Natural killer cell treated with Interleukin-12 subunit alpha and Interleukin-12 subunit beta and Interleukin-15 and Interleukin-18, amount 100 ng/mL, for 72 hours (primary cell): ENCODE data around the gene BZW1. TPM values are rescaled to one million over a fixed set of nuclear protein-coding genes. Genes with fewer than 3 reads are reported as not detected.

Source experiments
- ATAC-seq, 2 donors: fragments of 150-1000 bp; cut with Tn5 transposase in 1 of 2; sonication (Bioruptor Pico), chemical (Tn5 transposase) in 1 of 2; 2 replicates each; pipeline ENCODE4 v1.10.0; 2021
- DNase-seq: peaks from one replicate; pipeline ENCODE4 v3.0.0; 2022; ENCODE audit warnings: low spot score
- H3K27ac Mint-ChIP-seq, 2 donors: 1 replicate in 1 of 2; 2 replicates in 1 of 2; pipeline ENCODE4 v1.8.0; 2022; ENCODE audit warnings: mixed read lengths in 2 of 2, mild to moderate bottlenecking in 1 of 2, moderate library complexity in 1 of 2
- H3K27me3 Mint-ChIP-seq, 2 donors: 1 replicate in 1 of 2; 2 replicates in 1 of 2; pipeline ENCODE4 v1.8.0; 2022; ENCODE audit warnings: mixed read lengths in 2 of 2
- H3K36me3 Mint-ChIP-seq: one replicate; pipeline ENCODE4 v1.8.0; 2022; ENCODE audit warnings: mixed read lengths
- H3K4me1 Mint-ChIP-seq, 2 donors: 1 replicate in 1 of 2; 2 replicates in 1 of 2; pipeline ENCODE4 v1.8.0; 2022; ENCODE audit warnings: low read depth in 2 of 2, mixed read lengths in 2 of 2, mild to moderate bottlenecking in 1 of 2
- H3K4me3 Mint-ChIP-seq: one replicate; pipeline ENCODE4 v1.8.0; 2022; ENCODE audit warnings: mixed read lengths
- H3K9me3 Mint-ChIP-seq: 2 replicates; pipeline ENCODE4 v1.8.0; 2022; ENCODE audit warnings: mixed read lengths
- total RNA-seq, 2 donors: library from RNA; stranded (reverse); gene quantifications; one replicate each; pipeline ENCODE4 v1.2.3, GENCODE V29; 2022

The BZW1 gene
- 100 to 1,000 TPM; 327 to 422 TPM for total RNA-seq

- H3K27ac Mint-ChIP-seq = peak within 1 kb of the TSS; percentile 91 to 95
- no peaks in the 10 kb centered on the region for H3K9me3 Mint-ChIP-seq
- ATAC-seq (peak; percentile 91), DNase-seq (peak; percentile 97)
- peaks cover 38% of the 10 kb centered on the region for H3K36me3 Mint-ChIP-seq
- H3K4me3 Mint-ChIP-seq = peak within 1 kb of the TSS; percentile 96
- peaks cover 46 to 57% of the 10 kb centered on the region in 2 donors for H3K4me1 Mint-ChIP-seq
- no peaks in the 10 kb centered on the region for H3K27me3 Mint-ChIP-seq
These were observed at the start of gene BZW1 for GRCh38 chr2:200811333-200812121. Gene BZW1, plus strand, starts transcription at chr2:200811910. Its CDS starts 1,308 bp downstream, at chr2:200813218.

GRCh38 chr2:200762127-200762526 lies 49.6 kb upstream of the BZW1 start:
- ATAC-seq = no peak
- H3K36me3 Mint-ChIP-seq = no peaks in the 10 kb centered on the region
- H3K4me3 Mint-ChIP-seq = no peak overlapping the region
- H3K27ac Mint-ChIP-seq = no peak overlapping the region
- H3K4me1 Mint-ChIP-seq = peaks cover 3 to 12% of the 10 kb centered on the region in 2 donors
- peaks cover 18 to 22% of the 10 kb centered on the region in 2 donors for H3K27me3 Mint-ChIP-seq
- no peaks in the 10 kb centered on the region for H3K9me3 Mint-ChIP-seq
- DNase-seq = no peak

- DNase-seq = no peak
- Mint-ChIP-seq H3K9me3 (no peaks in the 10 kb centered on the region), H3K27me3 (peaks cover 15 to 20% of the 10 kb centered on the region in 2 donors), H3K4me1 (peaks cover 3 to 12% of the 10 kb centered on the region in 2 donors), H3K36me3 (no peaks in the 10 kb centered on the region), H3K27ac (no peak overlapping the region), H3K4me3 (no peak overlapping the region)
- ATAC-seq = no peak
These were observed 48.3 kb upstream of the BZW1 start for GRCh38 chr2:200763422-200763821.

GRCh38 chr2:200765139-200765951 lies 46.4 kb upstream of the BZW1 start:
- Mint-ChIP-seq H3K4me3 (peak overlapping the region; percentile 36), H3K9me3 (no peaks in the 10 kb centered on the region), H3K36me3 (no peaks in the 10 kb centered on the region), H3K27me3 (peaks cover 11 to 15% of the 10 kb centered on the region in 2 donors), H3K27ac (peak overlapping the region in 1 of 2 donors; percentile 19), H3K4me1 (peaks cover 3 to 12% of the 10 kb centered on the region in 2 donors)
- DNase-seq (no peak), ATAC-seq (peak; percentile 32 to 83)

GRCh38 chr2:200765995-200766660 lies 45.6 kb upstream of the BZW1 start:
- H3K4me3 Mint-ChIP-seq = no peak overlapping the region
- ATAC-seq (no peak), DNase-seq (no peak)
- H3K27ac Mint-ChIP-seq = peak overlapping the region in 1 of 2 donors; percentile 19
- H3K36me3 Mint-ChIP-seq = no peaks in the 10 kb centered on the region
- H3K9me3 Mint-ChIP-seq = no peaks in the 10 kb centered on the region
- H3K4me1 Mint-ChIP-seq = peaks cover 3 to 12% of the 10 kb centered on the region in 2 donors
- peaks cover 14 to 19% of the 10 kb centered on the region in 2 donors for H3K27me3 Mint-ChIP-seq

GRCh38 chr2:200767111-200767885 lies 44.4 kb upstream of the BZW1 start:
- peaks cover 11 to 13% of the 10 kb centered on the region in 2 donors for H3K27me3 Mint-ChIP-seq
- DNase-seq (no peak), ATAC-seq (no peak)
- peaks cover under 1% of the 10 kb centered on the region for H3K36me3 Mint-ChIP-seq
- H3K9me3 Mint-ChIP-seq = no peaks in the 10 kb centered on the region
- H3K27ac Mint-ChIP-seq = no peak overlapping the region
- peaks cover 3 to 12% of the 10 kb centered on the region in 2 donors for H3K4me1 Mint-ChIP-seq
- no peak overlapping the region for H3K4me3 Mint-ChIP-seq

- H3K4me3 Mint-ChIP-seq = no peak overlapping the region
- no peak overlapping the region for H3K27ac Mint-ChIP-seq
- no peak for ATAC-seq
- no peak for DNase-seq
- H3K4me1 Mint-ChIP-seq = peaks cover 0 to 5% of the 10 kb centered on the region in 2 donors
- peaks cover 4% of the 10 kb centered on the region for H3K9me3 Mint-ChIP-seq
- H3K36me3 Mint-ChIP-seq = peaks cover 10% of the 10 kb centered on the region
- peaks cover 12% of the 10 kb centered on the region in 2 donors for H3K27me3 Mint-ChIP-seq
These were observed 40.9 kb upstream of the BZW1 start for GRCh38 chr2:200770847-200771246.

- Mint-ChIP-seq H3K4me3 (no peak overlapping the region), H3K4me1 (no peaks in the 10 kb centered on the region), H3K9me3 (peaks cover 4% of the 10 kb centered on the region), H3K36me3 (peaks cover 10% of the 10 kb centered on the region), H3K27me3 (peaks cover 8 to 12% of the 10 kb centered on the region in 2 donors), H3K27ac (no peak overlapping the region)
- DNase-seq (no peak), ATAC-seq (no peak)
These were observed 39.1 kb upstream of the BZW1 start for GRCh38 chr2:200772620-200773019.

- Mint-ChIP-seq H3K27me3 (peaks cover 8 to 12% of the 10 kb centered on the region in 2 donors), H3K9me3 (peaks cover 4% of the 10 kb centered on the region), H3K4me3 (no peak overlapping the region), H3K4me1 (no peaks in the 10 kb centered on the region), H3K36me3 (peaks cover 10% of the 10 kb centered on the region), H3K27ac (no peak overlapping the region)
- DNase-seq (no peak), ATAC-seq (no peak)
These were observed 38.6 kb upstream of the BZW1 start for GRCh38 chr2:200773083-200773482.

- ATAC-seq (no peak), DNase-seq (no peak)
- Mint-ChIP-seq H3K36me3 (peaks cover 10% of the 10 kb centered on the region), H3K27me3 (peaks cover 8 to 12% of the 10 kb centered on the region in 2 donors), H3K27ac (no peak overlapping the region), H3K4me1 (no peaks in the 10 kb centered on the region), H3K4me3 (no peak overlapping the region), H3K9me3 (peaks cover 4% of the 10 kb centered on the region)
These were observed 36.8 kb upstream of the BZW1 start for GRCh38 chr2:200774920-200775319.

GRCh38 chr2:200777275-200777674 lies 34.4 kb upstream of the BZW1 start:
- peaks cover 4% of the 10 kb centered on the region for H3K9me3 Mint-ChIP-seq
- no peak for ATAC-seq
- H3K4me1 Mint-ChIP-seq = no peaks in the 10 kb centered on the region
- DNase-seq = no peak
- peaks cover 6 to 8% of the 10 kb centered on the region in 2 donors for H3K27me3 Mint-ChIP-seq
- H3K27ac Mint-ChIP-seq = no peak overlapping the region
- peaks cover 9% of the 10 kb centered on the region for H3K36me3 Mint-ChIP-seq
- H3K4me3 Mint-ChIP-seq = no peak overlapping the region

- no peak overlapping the region for H3K27ac Mint-ChIP-seq
- peaks cover 3% of the 10 kb centered on the region for H3K9me3 Mint-ChIP-seq
- DNase-seq = no peak
- H3K4me1 Mint-ChIP-seq = no peaks in the 10 kb centered on the region
- H3K4me3 Mint-ChIP-seq = no peak overlapping the region
- peaks cover 3 to 5% of the 10 kb centered on the region in 2 donors for H3K27me3 Mint-ChIP-seq
- peaks cover 2% of the 10 kb centered on the region for H3K36me3 Mint-ChIP-seq
- no peak for ATAC-seq
These were observed 33.7 kb upstream of the BZW1 start for GRCh38 chr2:200778038-200778437.

- no peaks in the 10 kb centered on the region for H3K4me1 Mint-ChIP-seq
- ATAC-seq = no peak
These were observed 32.5 kb upstream of the BZW1 start for GRCh38 chr2:200779214-200779613.

More at GRCh38 chr2:200779214-200779613, 32.5 kb upstream of the BZW1 start:
- DNase-seq = no peak
- Mint-ChIP-seq H3K36me3 (no peaks in the 10 kb centered on the region), H3K4me3 (no peak overlapping the region), H3K9me3 (no peaks in the 10 kb centered on the region), H3K27me3 (peaks cover 0 to 3% of the 10 kb centered on the region in 2 donors), H3K27ac (no peak overlapping the region)
